Heart left ventricle (tissue), 13 donors: ENCODE results near the gene HIRIP3.

ENCODE experiments used
- CTCF ChIP-seq, 12 donors: fragments of 200-600 bp; sonication (generic) in 4 of 12; IDR thresholded peaks; one replicate each; pipeline versions ENCODE4 v1.5.0 to v1.8.0; 2018 to 2022; ENCODE audit warnings: antibody characterized with exemption in 12 of 12, mild to moderate bottlenecking in 5 of 12
- POLR2A ChIP-seq, 2 donors: fragments of 450-650 bp; IDR thresholded peaks; one replicate each; pipeline ENCODE4 v1.6.1; 2017; ENCODE audit warnings: antibody characterized with exemption in 2 of 2, mild to moderate bottlenecking in 2 of 2, moderate library complexity in 2 of 2
- donor health status: ischemic (EF 13 %, LVEDD 7.1; RV severe dilation, severe dysfunction).
- donor health status: DM: no; HTN: yes; CAD: no.
- donor health status: DM: no; HTN: no; CAD: no.
- donor health status: ischemic (EF 25% LVEDD 6.9; RV normal size, moderate dysfunction).
- donor health status: ischemic (EF 25% LVEDD 5.7; RV mildly dilated, moderate dysfunction).
- donor health status: ischemic (EF 35%, LVEDD 5.7; RV mildly dilated, moderate dysfunction).
- donor health status: nonischemic (EF 11% LVEDD 7.7; RV severe dilation, severe dysfunction).
- donor health status: DM: yes; HTN: yes; CAD: no.
- donor health status: PGD.
- donor health status: ischemic (EF 29% LVEDD 5.4; RV normal size, mild dysfunction).
- donor health status: nonischemic (EF 23%, LVEDD 6.1; RV moderate dilation, normal function).

GRCh38 chr16:29947897-29948296, 47.5 kb downstream of the HIRIP3 start:
- no peak for TF ChIP-seq CTCF (IDR thresholded peaks at IDR 0.05)
- no peak for TF ChIP-seq POLR2A (IDR thresholded peaks at IDR 0.05)
